GM23248 (cell line): ENCODE data around the gene PEX14. TPM values are rescaled to one million over a fixed set of nuclear protein-coding genes. Genes with fewer than 3 reads are reported as not detected.

Source experiments
- DNase-seq: peaks from one replicate; pipeline ENCODE4 v3.0.0-alpha.2; 2015
- H2AFZ ChIP-seq: fragments of 200-600 bp; sonication (generic); 2 replicates; pipeline ENCODE4 v1.6.1; 2016; ENCODE audit warnings: antibody characterized with exemption
- H3F3A ChIP-seq: fragments of 200-600 bp; sonication (generic); 2 replicates; pipeline ENCODE4 v1.6.1; 2016; ENCODE audit warnings: mild to moderate bottlenecking, antibody characterized with exemption, mixed run types; ENCODE audit not compliant: insufficient read depth
- H3K27ac ChIP-seq: fragments of 200-600 bp; sonication (generic); 2 replicates; pipeline ENCODE4 v1.5.1; 2016; ENCODE audit warnings: mild to moderate bottlenecking
- H3K27me3 ChIP-seq: fragments of 200-600 bp; sonication (generic); replicated peaks from 2 replicates; pipeline ENCODE4 v1.6.1; 2016; ENCODE audit warnings: mild to moderate bottlenecking; ENCODE audit not compliant: insufficient read depth
- H3K36me3 ChIP-seq: fragments of 200-600 bp; sonication (generic); 2 replicates; pipeline ENCODE4 v1.6.1; 2016; ENCODE audit warnings: low read depth, mild to moderate bottlenecking
- H3K4me1 ChIP-seq: fragments of 200-600 bp; sonication (generic); 2 replicates; pipeline ENCODE4 v1.6.1; 2016; ENCODE audit warnings: mild to moderate bottlenecking; ENCODE audit not compliant: insufficient read depth
- H3K4me2 ChIP-seq: fragments of 200-600 bp; sonication (generic); one replicate; pipeline ENCODE4 v1.6.1; 2016; ENCODE audit warnings: mild to moderate bottlenecking; ENCODE audit not compliant: unreplicated experiment
- H3K4me3 ChIP-seq: fragments of 200-600 bp; sonication (generic); 2 replicates; pipeline ENCODE4 v1.5.1; 2016; ENCODE audit warnings: mild to moderate bottlenecking
- H3K79me2 ChIP-seq: fragments of 200-600 bp; sonication (generic); 2 replicates; pipeline ENCODE4 v1.6.1; 2016; ENCODE audit warnings: mild to moderate bottlenecking; ENCODE audit not compliant: insufficient read depth
- H3K9ac ChIP-seq: fragments of 200-600 bp; sonication (generic); 2 replicates; pipeline ENCODE4 v1.6.1; 2016; ENCODE audit warnings: mild to moderate bottlenecking
- H3K9me2 ChIP-seq: fragments of 200-600 bp; sonication (generic); 2 replicates; pipeline ENCODE4 v1.6.1; 2016; ENCODE audit warnings: mixed run types, mild to moderate bottlenecking, moderate library complexity; ENCODE audit not compliant: insufficient read depth
- H3K9me3 ChIP-seq: fragments of 200-600 bp; sonication (generic); one replicate; pipeline ENCODE4 v1.6.1; 2017; ENCODE audit warnings: low read depth
- H4K20me1 ChIP-seq: fragments of 200-600 bp; sonication (generic); 2 replicates; pipeline ENCODE4 v1.6.0; 2016; ENCODE audit not compliant: insufficient read depth
- EZH2 ChIP-seq: fragments of 200-600 bp; sonication (generic); IDR thresholded peaks from 2 replicates; pipeline ENCODE4 v1.6.1; 2018; ENCODE audit warnings: antibody characterized with exemption, mild to moderate bottlenecking; ENCODE audit not compliant: insufficient read depth, poor library complexity, severe bottlenecking
- EZH2phosphoT487 ChIP-seq: fragments of 200-600 bp; sonication (generic); IDR thresholded peaks from 2 replicates; pipeline ENCODE4 v1.6.1; 2018; ENCODE audit warnings: antibody characterized with exemption, moderate library complexity, mild to moderate bottlenecking, low read depth; ENCODE audit not compliant: insufficient read depth
- WGBS, 2 experiments: methylation state at CpG; one replicate each; pipeline ENCODE4 v1.1.6; 2015 to 2017; ENCODE audit warnings: low lambda C conversion rate in 2 of 2, low coverage in 1 of 2; ENCODE audit errors: missing lambda C conversion rate in 2 of 2; 5-methylcytosine and 5-hydroxymethylcytosine counted together
- in situ Hi-C: fragments of 300-500 bp; cut with MboI; formaldehyde crosslinking; loops from 2 replicates; pipeline ENCODE4 v1.15.0; 2020
- polyA plus RNA-seq: library from polyadenylated mRNA; unstranded; fragments of >200 nt; fragmentation: Nextera tagmentation; extraction: Ambion mirVana; gene quantifications from 2 replicates; pipeline ENCODE4 v1.2.1, GENCODE V29; 2016
- total RNA-seq: library from RNA; depleted of rRNA; stranded (reverse); fragments of >200 nt; shearing (Covaris generic); gene quantifications from 2 replicates; pipeline ENCODE4 v1.2.3, GENCODE V29; 2014

PEX14 gene
- total and polyA plus RNA-seq, 2 experiments from 2014 or later: 13.9 to 20.1 TPM

GRCh38 chr1:10669570-10669969 is 194.8 kb downstream of the PEX14 start:
- in situ Hi-C loops: no loop called here
- Histone ChIP-seq H4K20me1 (no peaks in the 10 kb centered on the region), H3K4me1 (no peaks in the 10 kb centered on the region), H2AFZ (no peak overlapping the region), H3K4me2 (no peak overlapping the region), H3K79me2 (no peaks in the 10 kb centered on the region), H3K27ac (no peak overlapping the region), H3K36me3 (no peaks in the 10 kb centered on the region), H3F3A (no peaks in the 10 kb centered on the region), H3K9ac (no peak overlapping the region), H3K27me3 (no peaks in the 10 kb centered on the region), H3K9me2 (no peaks in the 10 kb centered on the region), H3K9me3 (no peaks in the 10 kb centered on the region), H3K4me3 (no peak overlapping the region)
- 69 to 85% methylated on average over 8 to 11 of the region's 12 CpGs for WGBS, 2 experiments
- TF ChIP-seq EZH2phosphoT487 (no peak), EZH2 (no peak)
- DNase-seq: no peak

GRCh38 chr1:10670190-10670589 is 195.4 kb downstream of the PEX14 start:
- H3K9ac ChIP-seq: no peak overlapping the region
- no peaks in the 10 kb centered on the region for H3F3A ChIP-seq
- H3K4me1 ChIP-seq: no peaks in the 10 kb centered on the region
- 78 to 79% methylated on average over 8 to 10 of the region's 10 CpGs for WGBS, 2 experiments
- TF ChIP-seq EZH2phosphoT487 (no peak), EZH2 (no peak)
- H4K20me1 ChIP-seq: no peaks in the 10 kb centered on the region
- no peak overlapping the region for H3K4me2 ChIP-seq
- H3K79me2 ChIP-seq: no peaks in the 10 kb centered on the region
- H3K27me3 ChIP-seq: no peaks in the 10 kb centered on the region
- H3K27ac ChIP-seq: no peak overlapping the region
- no peak overlapping the region for H2AFZ ChIP-seq
- in situ Hi-C loops: no loop called here
- no peaks in the 10 kb centered on the region for H3K36me3 ChIP-seq
- H3K9me3 ChIP-seq: no peaks in the 10 kb centered on the region
- DNase-seq: no peak
- no peaks in the 10 kb centered on the region for H3K9me2 ChIP-seq
- H3K4me3 ChIP-seq: no peak overlapping the region

- Histone ChIP-seq H3K4me1 (no peaks in the 10 kb centered on the region), H3K9me2 (no peaks in the 10 kb centered on the region), H3K79me2 (no peaks in the 10 kb centered on the region), H3F3A (no peaks in the 10 kb centered on the region), H3K4me2 (no peak overlapping the region), H3K36me3 (no peaks in the 10 kb centered on the region), H2AFZ (no peak overlapping the region), H3K27ac (no peak overlapping the region), H3K9me3 (no peaks in the 10 kb centered on the region), H3K9ac (no peak overlapping the region), H3K27me3 (no peaks in the 10 kb centered on the region), H4K20me1 (no peaks in the 10 kb centered on the region), H3K4me3 (no peak overlapping the region)
- no peak for DNase-seq
- 59 to 67% methylated on average over 18 of the region's 18 CpGs for WGBS, 2 experiments
- in situ Hi-C loops: no loop called here
- TF ChIP-seq EZH2 (no peak), EZH2phosphoT487 (no peak)
These were observed 196.3 kb downstream of the PEX14 start for GRCh38 chr1:10671090-10671489.

- H3K9ac ChIP-seq: no peak overlapping the region
- no peaks in the 10 kb centered on the region for H3K4me1 ChIP-seq
- no peaks in the 10 kb centered on the region for H3F3A ChIP-seq
- TF ChIP-seq EZH2phosphoT487: no peak
- TF ChIP-seq EZH2: no peak
- no peaks in the 10 kb centered on the region for H3K36me3 ChIP-seq
- H3K9me2 ChIP-seq: no peaks in the 10 kb centered on the region
- no peak overlapping the region for H2AFZ ChIP-seq
- in situ Hi-C loops: no loop called here
- no peak for DNase-seq
- H3K27ac ChIP-seq: no peak overlapping the region
- no peaks in the 10 kb centered on the region for H3K79me2 ChIP-seq
- no peak overlapping the region for H3K4me2 ChIP-seq
- no peaks in the 10 kb centered on the region for H3K9me3 ChIP-seq
- no peaks in the 10 kb centered on the region for H4K20me1 ChIP-seq
- no peaks in the 10 kb centered on the region for H3K27me3 ChIP-seq
- H3K4me3 ChIP-seq: no peak overlapping the region
- WGBS, 2 experiments: 71 to 79% methylated on average over 22 to 26 of the region's 27 CpGs
These were observed 197.0 kb downstream of the PEX14 start for GRCh38 chr1:10671622-10672342.
